Neural crest cell (in vitro differentiated cells): ENCODE data around the gene ITGB7. TPM values are rescaled to one million over a fixed set of nuclear protein-coding genes. Genes with fewer than 3 reads are reported as not detected.

Source experiments
- DNase-seq: peaks from one replicate; pipeline ENCODE4 v3.0.0; 2021; ENCODE audit warnings: low read depth, mixed read lengths, low spot score
- H3K27ac Mint-ChIP-seq: one replicate; pipeline ENCODE4 v1.8.0; 2021; ENCODE audit warnings: mild to moderate bottlenecking, mixed read lengths; ENCODE audit not compliant: unreplicated experiment
- H3K27me3 Mint-ChIP-seq: 2 replicates; pipeline ENCODE4 v1.8.0; 2021; ENCODE audit warnings: low read depth, mild to moderate bottlenecking, mixed read lengths
- H3K36me3 Mint-ChIP-seq: 2 replicates; pipeline ENCODE4 v1.8.0; 2021; ENCODE audit warnings: low read depth, mild to moderate bottlenecking, mixed read lengths
- H3K4me1 Mint-ChIP-seq: 2 replicates; pipeline ENCODE4 v1.8.0; 2021; ENCODE audit warnings: mixed read lengths
- H3K4me3 Mint-ChIP-seq: one replicate; pipeline ENCODE4 v1.8.0; 2021; ENCODE audit warnings: mild to moderate bottlenecking, mixed read lengths
- H3K9me3 Mint-ChIP-seq: 2 replicates; pipeline ENCODE4 v1.8.0; 2021; ENCODE audit warnings: mixed read lengths
- CTCF ChIP-seq: fragments of 200-600 bp; sonication (generic); conservative IDR thresholded peaks from 2 replicates; pipeline ENCODE4 v1.5.0; 2021; ENCODE audit warnings: antibody characterized with exemption, mild to moderate bottlenecking
- total RNA-seq: library from RNA; stranded (reverse); gene quantifications from 2 replicates; pipeline ENCODE4 v1.2.1, GENCODE V29; 2021

Gene ITGB7
- total RNA-seq, 1 donor from 2014 or later, result not detected

- no peaks in the 10 kb centered on the region for H3K9me3 Mint-ChIP-seq
- peaks cover 39% of the 10 kb centered on the region for H3K4me1 Mint-ChIP-seq
- no peak overlapping the region for H3K27ac Mint-ChIP-seq
- no peak for TF ChIP-seq CTCF
- H3K36me3 Mint-ChIP-seq, result no peaks in the 10 kb centered on the region
- DNase-seq, result no peak
- H3K4me3 Mint-ChIP-seq, result peak overlapping the region; percentile 75
- peaks cover 58% of the 10 kb centered on the region for H3K27me3 Mint-ChIP-seq
These were observed 25.8 kb upstream of the ITGB7 start for GRCh38 chr12:53232646-53233461.

- Mint-ChIP-seq H3K36me3 (no peaks in the 10 kb centered on the region), H3K27me3 (peaks cover 58% of the 10 kb centered on the region), H3K9me3 (no peaks in the 10 kb centered on the region), H3K4me3 (peak within 1 kb of the TSS; percentile 75), H3K4me1 (peaks cover 41% of the 10 kb centered on the region), H3K27ac (no peak within 1 kb of the TSS)
- no peak for DNase-seq
- TF ChIP-seq CTCF, result no peak
These were observed 25.0 kb upstream of the ITGB7 start, which contains the start of gene RARG for GRCh38 chr12:53231921-53232645. Gene RARG, minus strand, starts transcription at chr12:53232209. Its CDS starts 4,664 bp downstream, at chr12:53227545.

- peaks cover 56% of the 10 kb centered on the region for H3K27me3 Mint-ChIP-seq
- DNase-seq, result no peak
- no peak overlapping the region for H3K27ac Mint-ChIP-seq
- H3K4me1 Mint-ChIP-seq, result peaks cover 44% of the 10 kb centered on the region
- no peaks in the 10 kb centered on the region for H3K36me3 Mint-ChIP-seq
- H3K9me3 Mint-ChIP-seq, result no peaks in the 10 kb centered on the region
- H3K4me3 Mint-ChIP-seq, result peak overlapping the region; percentile 64
- no peak for TF ChIP-seq CTCF
These were observed 24.5 kb upstream of the ITGB7 start for GRCh38 chr12:53231671-53231920.

- H3K27me3 Mint-ChIP-seq, result peaks cover 56% of the 10 kb centered on the region
- peaks cover 52% of the 10 kb centered on the region for H3K4me1 Mint-ChIP-seq
- no peaks in the 10 kb centered on the region for H3K9me3 Mint-ChIP-seq
- H3K27ac Mint-ChIP-seq, result peak overlapping the region; percentile 44
- H3K36me3 Mint-ChIP-seq, result no peaks in the 10 kb centered on the region
- peak overlapping the region; percentile 65 for H3K4me3 Mint-ChIP-seq
- TF ChIP-seq CTCF, result no peak
- DNase-seq, result no peak
These were observed 23.2 kb upstream of the ITGB7 start for GRCh38 chr12:53230108-53230845.

GRCh38 chr12:53229454-53229853, 22.4 kb upstream of the ITGB7 start:
- peak overlapping the region; percentile 11 for H3K4me3 Mint-ChIP-seq
- peaks cover 62% of the 10 kb centered on the region for H3K27me3 Mint-ChIP-seq
- no peaks in the 10 kb centered on the region for H3K9me3 Mint-ChIP-seq
- peaks cover 57% of the 10 kb centered on the region for H3K4me1 Mint-ChIP-seq
- no peaks in the 10 kb centered on the region for H3K36me3 Mint-ChIP-seq
- DNase-seq, result no peak
- H3K27ac Mint-ChIP-seq, result peak overlapping the region; percentile 44
- no peak for TF ChIP-seq CTCF
